Suprapubic skin (tissue), 4 donors: ENCODE data around the gene ARMCX2.

Source experiments
- POLR2A ChIP-seq, 2 donors: fragments of 450-650 bp; IDR thresholded peaks; one replicate each; pipeline ENCODE4 v1.6.1; 2017; ENCODE audit warnings: antibody characterized with exemption in 2 of 2, mild to moderate bottlenecking in 2 of 2, moderate library complexity in 2 of 2
- POLR2AphosphoS5 ChIP-seq, 3 donors: sonication (generic); formaldehyde crosslinking; IDR thresholded peaks; one replicate each; pipeline ENCODE4 v1.6.1; 2017; ENCODE audit warnings: antibody characterized with exemption in 3 of 3
- TF ChIP-seq, protein P1 (sequence below), 2 donors: fragments of 200-600 bp in 1 of 2; fragments of 450-650 bp in 1 of 2; sonication (generic) in 1 of 2; IDR thresholded peaks; one replicate each; pipeline ENCODE4 v1.5.1; 2016 to 2019; ENCODE audit warnings: antibody characterized with exemption in 2 of 2, mild to moderate bottlenecking in 1 of 2, moderate library complexity in 1 of 2

DNA sequence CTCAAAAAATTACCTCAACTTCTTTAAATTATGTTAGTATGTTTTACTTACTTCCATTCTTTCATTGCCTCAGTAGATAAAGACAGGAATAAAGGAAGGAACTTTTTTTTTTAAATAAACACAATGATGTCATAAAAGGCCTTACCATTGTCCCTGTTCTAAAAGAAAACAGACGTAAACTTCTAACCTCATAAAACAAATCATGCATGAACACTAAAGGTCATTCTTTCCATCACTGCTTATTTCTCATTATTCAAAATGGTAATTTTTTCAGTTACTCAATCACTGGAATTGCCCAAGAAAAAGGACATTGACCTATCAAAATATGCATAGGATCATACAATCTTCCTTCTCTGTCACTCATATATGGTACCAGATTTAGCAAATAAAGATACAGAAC is 32.2 kb upstream of the ARMCX2 start:
- TF ChIP-seq POLR2A (IDR thresholded peaks at IDR 0.05) (no peak), POLR2AphosphoS5 (IDR thresholded peaks at IDR 0.05) (no peak)
- TF ChIP-seq, protein P1, sequence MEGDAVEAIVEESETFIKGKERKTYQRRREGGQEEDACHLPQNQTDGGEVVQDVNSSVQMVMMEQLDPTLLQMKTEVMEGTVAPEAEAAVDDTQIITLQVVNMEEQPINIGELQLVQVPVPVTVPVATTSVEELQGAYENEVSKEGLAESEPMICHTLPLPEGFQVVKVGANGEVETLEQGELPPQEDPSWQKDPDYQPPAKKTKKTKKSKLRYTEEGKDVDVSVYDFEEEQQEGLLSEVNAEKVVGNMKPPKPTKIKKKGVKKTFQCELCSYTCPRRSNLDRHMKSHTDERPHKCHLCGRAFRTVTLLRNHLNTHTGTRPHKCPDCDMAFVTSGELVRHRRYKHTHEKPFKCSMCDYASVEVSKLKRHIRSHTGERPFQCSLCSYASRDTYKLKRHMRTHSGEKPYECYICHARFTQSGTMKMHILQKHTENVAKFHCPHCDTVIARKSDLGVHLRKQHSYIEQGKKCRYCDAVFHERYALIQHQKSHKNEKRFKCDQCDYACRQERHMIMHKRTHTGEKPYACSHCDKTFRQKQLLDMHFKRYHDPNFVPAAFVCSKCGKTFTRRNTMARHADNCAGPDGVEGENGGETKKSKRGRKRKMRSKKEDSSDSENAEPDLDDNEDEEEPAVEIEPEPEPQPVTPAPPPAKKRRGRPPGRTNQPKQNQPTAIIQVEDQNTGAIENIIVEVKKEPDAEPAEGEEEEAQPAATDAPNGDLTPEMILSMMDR (IDR thresholded peaks at IDR 0.05): no peak
